ENCODE results near the gene CIC. TPM values are rescaled to one million over a fixed set of nuclear protein-coding genes. Genes with fewer than 3 reads are reported as not detected.

Gene CIC
- total RNA-seq, 2 donors from 2014 or later = 110 to 115 TPM

- Mint-ChIP-seq H3K27ac (no peak overlapping the region), H3K27me3 (no peaks in the 10 kb centered on the region), H3K9me3 (no peaks in the 10 kb centered on the region), H3K36me3 (no peaks in the 10 kb centered on the region), H3K4me3 (no peak overlapping the region), H3K4me1 (ENCODE audit: low read depth in 2 of 2) (peaks cover 7 to 9% of the 10 kb centered on the region in 2 donors)
- ATAC-seq (no peak), DNase-seq (ENCODE audit: low spot score) (no peak)
Measured at GRCh38 chr19:42297039-42297438, 28.0 kb downstream of the CIC start.

GRCh38 chr19:42301646-42302203 is 32.7 kb downstream of the CIC start, which contains the start of gene PRR19:
Gene PRR19, plus strand, starts transcription at chr19:42302132. Its CDS starts 7,453 bp downstream, at chr19:42309585.
- ATAC-seq = peak; percentile 16 to 22
- peaks cover 0 to 2% of the 10 kb centered on the region in 2 donors for H3K27me3 Mint-ChIP-seq
- no peaks in the 10 kb centered on the region for H3K9me3 Mint-ChIP-seq

GRCh38 chr19:42303101-42303464 is 34.0 kb downstream of the CIC start:
- no peaks in the 10 kb centered on the region for H3K36me3 Mint-ChIP-seq
- no peaks in the 10 kb centered on the region for H3K9me3 Mint-ChIP-seq
- ATAC-seq (no peak), DNase-seq (ENCODE audit: low spot score) (no peak)
- H3K4me1 Mint-ChIP-seq (ENCODE audit: low read depth in 2 of 2) = peaks cover 21 to 22% of the 10 kb centered on the region in 2 donors
- H3K27me3 Mint-ChIP-seq = peaks cover 0 to 5% of the 10 kb centered on the region in 2 donors
- peak overlapping the region; percentile 39 to 54 for H3K27ac Mint-ChIP-seq
- H3K4me3 Mint-ChIP-seq = peak overlapping the region; percentile 86

More at GRCh38 chr19:42301646-42302203, 32.7 kb downstream of the CIC start, which contains the start of gene PRR19:
- Mint-ChIP-seq H3K27ac (peak within 1 kb of the TSS; percentile 39 to 54), H3K4me3 (peak within 1 kb of the TSS; percentile 86), H3K36me3 (no peaks in the 10 kb centered on the region), H3K4me1 (ENCODE audit: low read depth in 2 of 2) (peaks cover 19 to 22% of the 10 kb centered on the region in 2 donors)
- peak; percentile 57 for DNase-seq (ENCODE audit: low spot score)

GRCh38 chr19:42303876-42304275 is 34.8 kb downstream of the CIC start:
- peak overlapping the region in 1 of 2 donors; percentile 8 for H3K27ac Mint-ChIP-seq

GRCh38 chr19:42306646-42307045 is 37.6 kb downstream of the CIC start:
- ATAC-seq (no peak), DNase-seq (ENCODE audit: low spot score) (peak; percentile 57)
- H3K9me3 Mint-ChIP-seq = no peaks in the 10 kb centered on the region
- peaks cover 15 to 21% of the 10 kb centered on the region in 2 donors for H3K4me1 Mint-ChIP-seq (ENCODE audit: low read depth in 2 of 2)
- H3K4me3 Mint-ChIP-seq = no peak overlapping the region
- no peaks in the 10 kb centered on the region for H3K36me3 Mint-ChIP-seq
- peaks cover 9 to 15% of the 10 kb centered on the region in 2 donors for H3K27me3 Mint-ChIP-seq
- no peak overlapping the region for H3K27ac Mint-ChIP-seq

More at GRCh38 chr19:42303876-42304275, 34.8 kb downstream of the CIC start:
- H3K4me1 Mint-ChIP-seq (ENCODE audit: low read depth in 2 of 2) = peaks cover 21 to 22% of the 10 kb centered on the region in 2 donors
- ATAC-seq = no peak
- DNase-seq (ENCODE audit: low spot score) = no peak
- peaks cover 0 to 6% of the 10 kb centered on the region in 2 donors for H3K27me3 Mint-ChIP-seq
- H3K36me3 Mint-ChIP-seq = no peaks in the 10 kb centered on the region
- no peaks in the 10 kb centered on the region for H3K9me3 Mint-ChIP-seq
- H3K4me3 Mint-ChIP-seq = no peak overlapping the region

- peaks cover 26 to 27% of the 10 kb centered on the region in 2 donors for H3K27me3 Mint-ChIP-seq
- DNase-seq (ENCODE audit: low spot score) (no peak), ATAC-seq (no peak)
- H3K27ac Mint-ChIP-seq = no peak overlapping the region
- no peaks in the 10 kb centered on the region for H3K9me3 Mint-ChIP-seq
- no peak overlapping the region for H3K4me3 Mint-ChIP-seq
- peaks cover 9 to 20% of the 10 kb centered on the region in 2 donors for H3K4me1 Mint-ChIP-seq (ENCODE audit: low read depth in 2 of 2)
- no peaks in the 10 kb centered on the region for H3K36me3 Mint-ChIP-seq
Measured at GRCh38 chr19:42309686-42310085, 40.6 kb downstream of the CIC start.

GRCh38 chr19:42311657-42312056 is 42.6 kb downstream of the CIC start:
- H3K4me1 Mint-ChIP-seq (ENCODE audit: low read depth in 2 of 2) = peaks cover 15 to 23% of the 10 kb centered on the region in 2 donors
- no peaks in the 10 kb centered on the region for H3K9me3 Mint-ChIP-seq
- no peak for DNase-seq (ENCODE audit: low spot score)
- H3K27ac Mint-ChIP-seq = no peak overlapping the region
- no peaks in the 10 kb centered on the region for H3K36me3 Mint-ChIP-seq
- no peak for ATAC-seq
- no peak overlapping the region for H3K4me3 Mint-ChIP-seq
- H3K27me3 Mint-ChIP-seq = peaks cover 32 to 33% of the 10 kb centered on the region in 2 donors

- peaks cover 22 to 26% of the 10 kb centered on the region in 2 donors for H3K4me1 Mint-ChIP-seq (ENCODE audit: low read depth in 2 of 2)
- ATAC-seq = no peak
- H3K9me3 Mint-ChIP-seq = no peaks in the 10 kb centered on the region
- H3K36me3 Mint-ChIP-seq = no peaks in the 10 kb centered on the region
- no peak overlapping the region for H3K27ac Mint-ChIP-seq
- DNase-seq (ENCODE audit: low spot score) = no peak
- H3K4me3 Mint-ChIP-seq = peak overlapping the region; percentile 70
- H3K27me3 Mint-ChIP-seq = peaks cover 33 to 35% of the 10 kb centered on the region in 2 donors
Measured at GRCh38 chr19:42312370-42312769, 43.3 kb downstream of the CIC start.

- H3K4me3 Mint-ChIP-seq = peak within 1 kb of the TSS; percentile 70
- H3K4me1 Mint-ChIP-seq (ENCODE audit: low read depth in 2 of 2) = peaks cover 25 to 27% of the 10 kb centered on the region in 2 donors
- H3K36me3 Mint-ChIP-seq = no peaks in the 10 kb centered on the region
- DNase-seq (ENCODE audit: low spot score) (peak; percentile 61), ATAC-seq (peak; percentile 63 to 77)
- no peaks in the 10 kb centered on the region for H3K9me3 Mint-ChIP-seq
- no peak within 1 kb of the TSS for H3K27ac Mint-ChIP-seq
- peaks cover 32 to 33% of the 10 kb centered on the region in 2 donors for H3K27me3 Mint-ChIP-seq
Measured at GRCh38 chr19:42313096-42313839, 44.2 kb downstream of the CIC start, which contains the start of gene TMEM145. Gene TMEM145, plus strand, starts transcription at chr19:42313309. Its CDS starts 68 bp downstream, at chr19:42313377.

- ATAC-seq (no peak), DNase-seq (ENCODE audit: low spot score) (no peak)
- Mint-ChIP-seq H3K9me3 (no peaks in the 10 kb centered on the region), H3K4me3 (peak overlapping the region; percentile 70), H3K36me3 (no peaks in the 10 kb centered on the region), H3K4me1 (ENCODE audit: low read depth in 2 of 2) (peaks cover 25 to 27% of the 10 kb centered on the region in 2 donors), H3K27me3 (peaks cover 32 to 33% of the 10 kb centered on the region in 2 donors), H3K27ac (no peak overlapping the region)
Measured at GRCh38 chr19:42313840-42314755, 45.0 kb downstream of the CIC start.

- Mint-ChIP-seq H3K27me3 (peaks cover 32 to 33% of the 10 kb centered on the region in 2 donors), H3K4me1 (ENCODE audit: low read depth in 2 of 2) (peaks cover 25 to 27% of the 10 kb centered on the region in 2 donors)
Measured at GRCh38 chr19:42315024-42315423, 46.0 kb downstream of the CIC start.

GRCh38 chr19:42316223-42317211 is 47.5 kb downstream of the CIC start:
- Mint-ChIP-seq H3K27ac (peak overlapping the region; percentile 60 to 79), H3K4me3 (peak overlapping the region; percentile 66), H3K27me3 (peaks cover 22 to 25% of the 10 kb centered on the region in 2 donors), H3K4me1 (ENCODE audit: low read depth in 2 of 2) (peaks cover 25 to 27% of the 10 kb centered on the region in 2 donors), H3K36me3 (no peaks in the 10 kb centered on the region), H3K9me3 (no peaks in the 10 kb centered on the region)
- ATAC-seq (peak; percentile 78 to 89), DNase-seq (ENCODE audit: low spot score) (peak; percentile 84)

More at GRCh38 chr19:42315024-42315423, 46.0 kb downstream of the CIC start:
- DNase-seq (ENCODE audit: low spot score) = no peak
- Mint-ChIP-seq H3K4me3 (no peak overlapping the region), H3K36me3 (no peaks in the 10 kb centered on the region), H3K27ac (peak overlapping the region in 1 of 2 donors; percentile 31), H3K9me3 (no peaks in the 10 kb centered on the region)
- ATAC-seq = no peak

Measured in natural killer cell treated with Interleukin-12 subunit alpha and Interleukin-12 subunit beta and Interleukin-15 and Interleukin-18, amount 100 ng/mL, for 72 hours (primary cell).